Endothelial cell of umbilical vein (primary cell): Measurements from ENCODE around the gene TUT1. TPM values are rescaled to one million over a fixed set of nuclear protein-coding genes. Genes with fewer than 3 reads are reported as not detected.

Experiments used
- BruUV-seq: library from RNA; stranded (reverse); fragments of 400-500 nt; replicated peaks from 2 replicates; lab custom pipeline; 2021; lab: Mats Ljungman, UMichigan
- CTCF ChIA-PET: fragments of 300-600, 350-600 bp; sonication (Branson Sonifier 250); formaldehyde crosslinking; loops from one replicate; lab custom pipeline; 2021; ENCODE audit warnings: antibody characterized with exemption, inconsistent platforms; lab: Charles Lee
- POLR2A ChIA-PET: fragments of 300-600, 350-600 bp; sonication (Branson Sonifier 250); formaldehyde crosslinking; loops from one replicate; lab custom pipeline; 2021; ENCODE audit warnings: antibody characterized with exemption, inconsistent platforms; lab: Charles Lee
- DNase-seq: peaks from one replicate; pipeline ENCODE4 v3.0.0-alpha.2; 2011; ENCODE audit warnings: low read depth, low spot score
- FAIRE-seq: peaks from 2 replicates; lab custom pipeline; 2011; peaks lifted over from hg19 to GRCh38; lab: Jason Lieb, UNC
- H2AFZ ChIP-seq: 2 replicates; pipeline ENCODE4 v1.6.0; 2012; ENCODE audit warnings: low read depth, low read length, control low read depth, inconsistent platforms
- H3K27ac ChIP-seq: 2 replicates; pipeline ENCODE4 v1.5.1; 2011; ENCODE audit warnings: low read depth, mild to moderate bottlenecking, control low read depth, low read length, moderate library complexity; ENCODE audit not compliant: insufficient read depth
- H3K27me3 ChIP-seq, 2 experiments: 2 replicates each; pipeline versions ENCODE4 v1.6.0 to v1.6.1; 2011; ENCODE audit warnings: low read length in 2 of 2, mixed read lengths in 1 of 2; ENCODE audit not compliant: control insufficient read depth in 2 of 2, insufficient read depth in 2 of 2
- H3K36me3 ChIP-seq, 2 experiments: 2 replicates in 1 of 2; 3 replicates in 1 of 2; pipeline ENCODE4 v1.5.1; 2011; ENCODE audit warnings: low read length in 2 of 2, mild to moderate bottlenecking in 1 of 2, moderate library complexity in 1 of 2; ENCODE audit not compliant: control insufficient read depth in 2 of 2, insufficient read depth in 2 of 2; ENCODE audit errors: extremely low read depth in 1 of 2
- H3K4me1 ChIP-seq: 3 replicates; pipeline ENCODE4 v1.5.1; 2011; ENCODE audit warnings: mild to moderate bottlenecking, low read length; ENCODE audit not compliant: control insufficient read depth, insufficient read depth; ENCODE audit errors: extremely low read depth
- H3K4me2 ChIP-seq: 2 replicates; pipeline ENCODE4 v1.6.1; 2011; ENCODE audit warnings: low read length, control low read depth, mixed read lengths; ENCODE audit not compliant: insufficient read depth
- H3K4me3 ChIP-seq, 3 experiments: fragments of 200-600 bp in 1 of 3; sonication (generic), shearing (Covaris generic) in 1 of 3; replicated peaks in 1 of 3; 2 replicates each; pipeline ENCODE4 v1.5.1; 2011 to 2016; ENCODE audit warnings: control low read depth in 3 of 3, low read length in 3 of 3, mild to moderate bottlenecking in 2 of 3, inconsistent platforms in 1 of 3, low read depth in 1 of 3, moderate library complexity in 1 of 3; ENCODE audit not compliant: insufficient read depth in 1 of 3
- H3K79me2 ChIP-seq: 2 replicates; pipeline ENCODE4 v1.6.0; 2012; ENCODE audit warnings: low read length, inconsistent platforms; ENCODE audit not compliant: control insufficient read depth, insufficient read depth
- H3K9ac ChIP-seq: replicated peaks from 2 replicates; pipeline ENCODE3; 2011; ENCODE audit warnings: low read length, control low read depth; ENCODE audit not compliant: insufficient read depth; ENCODE audit errors: extremely low read depth
- H3K9me1 ChIP-seq: replicated peaks from 3 replicates; pipeline ENCODE4 v1.6.0; 2011; ENCODE audit warnings: mild to moderate bottlenecking, low read length; ENCODE audit not compliant: control insufficient read depth, insufficient read depth; ENCODE audit errors: extremely low read depth
- H3K9me3 ChIP-seq: replicated peaks from 2 replicates; pipeline ENCODE4 v1.5.1; 2012; ENCODE audit warnings: low read length, inconsistent platforms; ENCODE audit not compliant: control insufficient read depth, insufficient read depth
- H4K20me1 ChIP-seq: replicated peaks from 2 replicates; pipeline ENCODE3; 2011; ENCODE audit warnings: mild to moderate bottlenecking, low read length; ENCODE audit not compliant: control insufficient read depth, insufficient read depth; ENCODE audit errors: extremely low read depth
- CTCF ChIP-seq, 2 donors: IDR thresholded peaks; 1 replicate in 1 of 2; 2 replicates in 1 of 2; pipeline ENCODE4 v1.5.1; 2011; ENCODE audit warnings: low read length in 2 of 2, mild to moderate bottlenecking in 2 of 2, moderate library complexity in 2 of 2, control low read depth in 1 of 2, inconsistent platforms in 1 of 2, low read depth in 1 of 2; ENCODE audit not compliant: insufficient read depth in 1 of 2; ENCODE audit errors: extremely low read depth in 1 of 2
- EZH2 ChIP-seq: IDR thresholded peaks from 2 replicates; pipeline ENCODE4 v1.6.1; 2012; ENCODE audit warnings: borderline replicate concordance, low read depth, mild to moderate bottlenecking, moderate library complexity, low read length, inconsistent platforms; ENCODE audit not compliant: severe bottlenecking
- FOS ChIP-seq: IDR thresholded peaks from 2 replicates; pipeline ENCODE4 v1.6.1; 2011; ENCODE audit warnings: mild to moderate bottlenecking, low read length, moderate library complexity, borderline replicate concordance; ENCODE audit not compliant: insufficient read depth
- GATA2 ChIP-seq: IDR thresholded peaks from 2 replicates; pipeline ENCODE4 v1.7.0; 2011; ENCODE audit warnings: low read depth, mild to moderate bottlenecking, moderate library complexity, mixed read lengths, low read length; ENCODE audit not compliant: insufficient read length, insufficient read depth
- JUN ChIP-seq: IDR thresholded peaks from 2 replicates; pipeline ENCODE4 v1.6.1; 2011; ENCODE audit warnings: borderline replicate concordance, low read depth; ENCODE audit not compliant: insufficient read length, insufficient read depth
- MAX ChIP-seq: IDR thresholded peaks from 2 replicates; pipeline ENCODE4 v1.6.1; 2011; ENCODE audit not compliant: insufficient read depth, insufficient read length
- MYC ChIP-seq: IDR thresholded peaks from one replicate; pipeline ENCODE4 v1.6.1; 2011; ENCODE audit warnings: mild to moderate bottlenecking, low read depth, low read length
- POLR2A ChIP-seq: IDR thresholded peaks from 2 replicates; pipeline ENCODE4 v1.6.1; 2012; ENCODE audit warnings: low read depth, mild to moderate bottlenecking, control low read depth, low read length
- POLR2AphosphoS5 ChIP-seq: IDR thresholded peaks from 2 replicates; pipeline ENCODE4 v1.6.1; 2012; ENCODE audit warnings: low read depth, mild to moderate bottlenecking, control low read depth, low read length, moderate library complexity; ENCODE audit not compliant: insufficient read depth
- dilution Hi-C: fragments of 300-500 bp; cut with MboI; formaldehyde crosslinking; loops from one replicate; pipeline ENCODE4 v1.15.0; 2019; ENCODE audit warnings: low sequenced_read_pairs; ENCODE audit not compliant: extremely low pct_ligation_motif_present
- intact Hi-C: fragments of 100-400 bp; cut with micrococcal nuclease; formaldehyde crosslinking; loops from one replicate; pipeline ENCODE4 v1.10.0; 2022
- polyA plus RNA-seq, 4 experiments: library from polyadenylated mRNA; depleted of rRNA in 3 of 4; stranded (reverse) in 3 of 4; unstranded in 1 of 4; fragments of >200 nt; gene quantifications; 2 replicates each; pipeline versions ENCODE4 v1.2.1 to v1.2.3, GENCODE V29; 2011 to 2012; ENCODE audit warnings: missing spikeins in 1 of 4
- total RNA-seq: library from RNA; stranded (reverse); gene quantifications from 2 replicates; pipeline ENCODE4 v1.2.3, GENCODE V29; 2021

The TUT1 gene
- total and polyA plus RNA-seq, 2 donors (not counting 3 experiments of a cell fraction or from before 2014, with no cell fraction given) = 12.7 to 16.9 TPM

GRCh38 chr11:62578541-62578940, 12.8 kb downstream of the TUT1 start:
- no peak overlapping the region for H3K9ac ChIP-seq
- no peak overlapping the region for H2AFZ ChIP-seq
- intact Hi-C loops = no loop called here
- ChIA-PET POLR2A (interaction anchor here (2.0 kb wide), 1 partner anchor 13 kb away, joined by 5 read pairs; the partner anchor contains the start of gene TUT1), CTCF (interaction anchor here (1.0 to 2.9 kb wide), 3 partner anchors 11 to 154 kb away, joined by 3 to 31 read pairs (median 5); partner anchors contain the start of gene TUT1)
- peak overlapping the region; percentile 99 for H3K27ac ChIP-seq
- H3K79me2 ChIP-seq = peaks cover 21% of the 10 kb centered on the region
- H3K27me3 ChIP-seq = no peaks in the 10 kb centered on the region
- no peaks in the 10 kb centered on the region for H3K9me3 ChIP-seq
- H3K9me1 ChIP-seq = no peaks in the 10 kb centered on the region
- TF ChIP-seq POLR2A (no peak), EZH2 (no peak), CTCF (IDR thresholded peaks at IDR 0.05; ENCODE audit: extremely low read depth in 1 of 2, insufficient read depth in 1 of 2, low read depth in 1 of 2, low read length in 2 of 2) (no peak), MAX (no peak), FOS (no peak), MYC (no peak), POLR2AphosphoS5 (no peak), GATA2 (no peak), JUN (no peak)
- H3K36me3 ChIP-seq = peaks cover 0 to 6% of the 10 kb centered on the region in 2 experiments
- peaks cover 41% of the 10 kb centered on the region for H3K4me1 ChIP-seq
- no peaks in the 10 kb centered on the region for H4K20me1 ChIP-seq
- DNase-seq (no peak), FAIRE-seq (no peak)
- dilution Hi-C loops = no loop called here
- no TSS peak for BruUV-seq
- H3K4me2 ChIP-seq = no peak overlapping the region
- no peak overlapping the region for H3K4me3 ChIP-seq
